MG63 (cell line): Measurements from ENCODE around the gene TTC7B. TPM values are rescaled to one million over a fixed set of nuclear protein-coding genes. Genes with fewer than 3 reads are reported as not detected.

Experiments
- DNase-seq: peaks from one replicate; pipeline ENCODE4 v3.0.0-alpha.2; 2020
- H3K27me3 ChIP-seq: fragments of 250-450 bp; sonication (Bioruptor Pico); 2 replicates; pipeline ENCODE4 v1.5.1; 2020; ENCODE audit warnings: mild to moderate bottlenecking, moderate library complexity
- H3K36me3 ChIP-seq: fragments of 250-450 bp; sonication (Bioruptor Pico); 2 replicates; pipeline ENCODE4 v1.5.1; 2020; ENCODE audit warnings: mild to moderate bottlenecking, moderate library complexity
- H3K4me3 ChIP-seq: fragments of 250-450 bp; sonication (Bioruptor Pico); 2 replicates; pipeline ENCODE4 v1.5.1; 2020; ENCODE audit warnings: mild to moderate bottlenecking, moderate library complexity
- H3K9me3 ChIP-seq: fragments of 250-450 bp; sonication (Bioruptor Pico); 2 replicates; pipeline ENCODE4 v1.5.1; 2020; ENCODE audit warnings: mild to moderate bottlenecking, moderate library complexity
- total RNA-seq: library from RNA; depleted of rRNA; stranded (reverse); fragments of >200 nt; shearing (Covaris generic); gene quantifications from 2 replicates; pipeline ENCODE4 v1.2.3, GENCODE V29; 2014; ENCODE audit warnings: low replicate concordance

Gene TTC7B
- total RNA-seq, 1 experiment from 2014 or later, result 30.0 TPM

DNA sequence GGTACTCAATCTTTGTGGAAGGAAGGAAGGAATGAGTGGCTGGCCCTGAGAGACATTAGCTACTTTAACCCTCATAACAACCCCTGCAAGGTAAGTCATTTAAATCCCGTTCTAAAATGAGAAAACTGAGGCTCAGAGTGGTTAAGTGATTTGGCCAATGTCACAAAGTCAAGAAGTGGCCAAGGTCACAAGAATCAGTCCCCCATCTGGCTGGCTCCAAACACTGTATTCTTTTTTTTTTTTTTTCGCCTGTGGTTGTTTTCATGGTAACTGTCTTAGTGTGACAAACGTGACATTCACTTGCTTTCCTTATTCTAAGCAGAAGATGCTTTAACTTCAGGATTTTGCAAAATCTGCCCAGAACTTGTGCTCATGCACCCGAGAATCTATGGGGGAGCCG, 2.8 kb downstream of the TTC7B start:
- Histone ChIP-seq H3K27me3 (no peaks in the 10 kb centered on the region), H3K4me3 (no peak overlapping the region), H3K36me3 (no peaks in the 10 kb centered on the region), H3K9me3 (no peaks in the 10 kb centered on the region)
- no peak for DNase-seq

DNA sequence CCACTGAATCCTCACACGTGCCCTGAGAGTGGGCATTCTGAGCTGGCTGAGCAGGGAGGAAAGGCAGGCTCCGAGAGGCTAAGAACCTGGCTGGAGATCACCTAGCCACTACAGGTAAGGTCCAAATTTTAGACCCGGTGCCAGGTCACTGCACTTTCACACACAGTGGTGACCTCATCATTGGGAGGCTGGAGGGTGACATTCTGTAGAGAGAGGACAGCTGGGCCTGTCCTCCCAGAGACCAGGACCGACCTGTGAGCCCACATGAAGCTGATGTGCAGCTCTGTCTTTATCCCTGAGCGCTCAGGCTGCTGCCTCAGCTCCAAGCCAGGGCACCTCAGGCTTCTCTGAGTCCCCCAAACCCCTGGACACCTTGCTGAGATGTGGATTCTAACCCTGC, 4.1 kb downstream of the TTC7B start:
- Histone ChIP-seq H3K4me3 (no peak overlapping the region), H3K36me3 (no peaks in the 10 kb centered on the region), H3K27me3 (no peaks in the 10 kb centered on the region), H3K9me3 (no peaks in the 10 kb centered on the region)
- no peak for DNase-seq

DNA sequence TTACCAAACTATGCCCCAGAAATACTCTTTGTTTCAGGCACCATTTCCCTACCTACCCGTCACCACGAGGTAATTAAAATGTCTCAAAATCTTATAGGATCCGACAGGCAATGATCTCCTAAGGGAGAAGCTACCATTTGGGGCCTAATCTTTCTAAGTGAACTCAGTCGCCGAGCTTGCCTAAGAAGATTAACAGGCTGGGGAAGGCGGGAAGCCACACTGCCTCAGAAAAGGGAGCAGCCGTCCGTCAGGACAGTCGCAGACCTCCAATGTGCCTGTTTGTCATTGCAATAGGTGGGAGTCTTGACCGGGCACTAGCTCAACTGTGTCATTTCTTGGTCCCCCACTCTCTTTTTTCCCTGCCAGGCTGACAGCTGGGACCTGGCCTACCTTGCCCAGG, 4.6 kb downstream of the TTC7B start:
- Histone ChIP-seq H3K27me3 (no peaks in the 10 kb centered on the region), H3K36me3 (no peaks in the 10 kb centered on the region), H3K9me3 (no peaks in the 10 kb centered on the region), H3K4me3 (no peak overlapping the region)
- no peak for DNase-seq

GRCh38 chr14:90810806-90811205, 5.4 kb downstream of the TTC7B start:
- no peaks in the 10 kb centered on the region for H3K36me3 ChIP-seq
- H3K9me3 ChIP-seq, result no peaks in the 10 kb centered on the region
- H3K4me3 ChIP-seq, result no peak overlapping the region
- no peaks in the 10 kb centered on the region for H3K27me3 ChIP-seq
- DNase-seq, result no peak

DNA sequence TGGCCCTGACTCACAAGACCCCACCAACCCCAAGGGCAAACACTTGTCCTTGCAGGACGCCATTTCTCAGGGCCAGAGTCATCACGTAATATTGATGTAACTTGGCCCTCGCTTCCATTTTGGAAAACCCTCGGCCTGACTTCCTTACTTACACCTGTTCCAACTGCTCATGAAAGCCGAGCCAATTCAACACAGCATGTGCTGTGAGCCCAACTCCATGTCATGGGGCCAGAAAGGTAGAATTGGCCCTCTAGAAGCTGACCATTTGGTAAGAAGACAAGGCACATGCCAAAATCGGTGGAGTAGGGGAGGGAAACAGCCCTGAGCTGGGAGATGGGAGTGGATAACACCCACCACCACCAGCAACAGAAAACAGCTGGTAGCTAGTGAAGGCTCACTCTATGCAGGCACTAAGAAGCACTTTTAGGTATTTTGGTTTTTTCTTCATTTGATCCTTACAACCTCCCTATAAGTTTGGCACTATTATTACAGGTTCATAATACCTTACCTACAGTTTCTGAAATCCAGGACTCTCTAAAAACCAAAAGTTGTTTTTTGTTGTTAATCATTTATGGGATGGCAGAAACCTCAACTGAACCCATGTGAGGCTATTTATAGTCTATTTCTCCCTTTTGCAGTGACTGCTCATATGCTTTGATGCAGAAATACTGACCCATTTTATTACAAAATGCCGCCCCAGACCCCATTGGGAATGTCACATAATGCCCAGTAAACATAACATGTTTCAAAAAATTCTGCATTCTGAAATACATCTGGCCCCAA, 6.5 kb downstream of the TTC7B start:
- no peaks in the 10 kb centered on the region for H3K9me3 ChIP-seq
- no peak for DNase-seq
- H3K27me3 ChIP-seq, result no peaks in the 10 kb centered on the region
- H3K36me3 ChIP-seq, result no peaks in the 10 kb centered on the region
- H3K4me3 ChIP-seq, result no peak overlapping the region

GRCh38 chr14:90808759-90809529, 7.3 kb downstream of the TTC7B start:
- DNase-seq, result no peak
- Histone ChIP-seq H3K27me3 (no peaks in the 10 kb centered on the region), H3K9me3 (no peaks in the 10 kb centered on the region), H3K36me3 (no peaks in the 10 kb centered on the region), H3K4me3 (no peak overlapping the region)

DNA sequence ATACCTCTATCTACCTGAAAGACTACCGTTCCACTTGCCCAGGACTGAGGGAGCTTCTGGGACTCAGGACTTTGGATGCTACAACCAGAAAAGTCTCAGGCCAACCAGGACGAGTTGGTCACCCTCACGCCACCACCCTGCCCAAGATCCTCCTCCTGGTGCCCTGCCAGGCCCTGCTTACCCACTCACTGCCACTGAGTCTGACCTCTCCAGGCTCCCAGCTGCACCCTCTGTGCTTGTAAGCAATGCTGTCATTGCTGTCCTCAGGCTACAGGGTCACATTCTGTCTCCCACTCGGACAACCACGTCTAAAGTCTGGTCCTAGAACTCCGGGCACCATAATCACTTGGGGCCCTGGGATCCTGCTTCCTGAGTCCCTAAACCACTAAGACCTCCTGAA, 9.2 kb downstream of the TTC7B start:
- Histone ChIP-seq H3K9me3 (no peaks in the 10 kb centered on the region), H3K4me3 (no peak overlapping the region), H3K36me3 (no peaks in the 10 kb centered on the region), H3K27me3 (no peaks in the 10 kb centered on the region)
- no peak for DNase-seq

DNA sequence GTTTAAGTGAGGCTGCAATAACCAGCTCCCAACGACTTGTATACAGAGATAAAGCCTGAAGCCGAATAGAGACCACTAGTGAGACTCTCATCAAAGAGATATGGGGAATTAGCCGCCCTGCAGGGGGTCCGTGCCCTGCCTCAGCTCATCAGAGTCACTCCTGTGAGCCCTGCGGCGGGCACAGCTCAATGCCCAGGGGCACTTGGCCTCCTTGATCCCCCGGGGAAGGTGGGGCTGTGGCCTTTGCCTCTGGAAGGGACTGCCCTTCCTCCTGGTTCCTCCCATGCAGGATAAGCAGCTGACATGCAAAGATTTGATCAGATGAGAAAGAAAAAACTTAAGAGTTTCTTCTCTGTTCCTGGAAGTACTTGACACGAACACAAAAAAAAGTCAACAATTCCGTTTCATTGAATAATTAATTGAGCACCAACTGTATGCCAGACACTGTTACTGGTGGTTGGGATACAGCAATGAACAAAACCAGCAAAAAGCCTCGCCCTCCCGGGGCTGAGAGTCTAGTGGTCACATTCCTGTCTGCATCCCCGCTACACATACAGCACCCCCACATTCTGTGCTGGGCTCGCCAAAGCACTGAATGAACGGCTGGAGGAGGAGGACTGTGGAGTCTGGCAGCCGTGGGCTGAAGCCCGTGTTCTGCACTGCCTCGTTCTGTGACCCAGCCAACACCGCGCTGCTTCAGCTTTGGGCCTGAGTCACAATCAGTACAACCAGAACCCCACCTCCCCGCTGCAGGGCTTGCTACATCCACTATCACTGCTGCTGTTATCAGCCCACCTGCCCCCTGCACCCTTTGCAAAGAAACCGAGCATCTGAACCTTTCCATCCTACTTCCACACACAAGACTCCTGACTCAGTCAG, 10.3 kb downstream of the TTC7B start:
- H3K27me3 ChIP-seq, result no peaks in the 10 kb centered on the region
- no peak overlapping the region for H3K4me3 ChIP-seq
- H3K9me3 ChIP-seq, result no peaks in the 10 kb centered on the region
- no peaks in the 10 kb centered on the region for H3K36me3 ChIP-seq
- DNase-seq, result no peak

DNA sequence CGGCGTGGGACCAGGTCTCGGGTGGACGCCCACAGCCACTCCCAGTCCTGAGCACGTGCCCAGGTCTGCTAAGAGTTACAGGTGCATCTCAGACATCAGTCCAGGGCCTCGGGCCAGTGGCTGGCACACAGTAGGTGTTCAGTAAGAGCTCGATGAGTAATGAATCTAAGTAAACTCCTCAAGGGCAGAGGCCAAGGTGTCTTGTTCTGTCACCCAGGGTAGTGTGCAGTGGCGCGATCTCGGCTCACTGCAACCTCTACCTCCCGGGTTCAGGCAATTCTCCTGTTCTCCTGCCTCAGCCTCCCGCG, 11.2 kb downstream of the TTC7B start:
- no peaks in the 10 kb centered on the region for H3K27me3 ChIP-seq
- H3K9me3 ChIP-seq, result no peaks in the 10 kb centered on the region
- no peak for DNase-seq
- no peak overlapping the region for H3K4me3 ChIP-seq
- H3K36me3 ChIP-seq, result no peaks in the 10 kb centered on the region

DNA sequence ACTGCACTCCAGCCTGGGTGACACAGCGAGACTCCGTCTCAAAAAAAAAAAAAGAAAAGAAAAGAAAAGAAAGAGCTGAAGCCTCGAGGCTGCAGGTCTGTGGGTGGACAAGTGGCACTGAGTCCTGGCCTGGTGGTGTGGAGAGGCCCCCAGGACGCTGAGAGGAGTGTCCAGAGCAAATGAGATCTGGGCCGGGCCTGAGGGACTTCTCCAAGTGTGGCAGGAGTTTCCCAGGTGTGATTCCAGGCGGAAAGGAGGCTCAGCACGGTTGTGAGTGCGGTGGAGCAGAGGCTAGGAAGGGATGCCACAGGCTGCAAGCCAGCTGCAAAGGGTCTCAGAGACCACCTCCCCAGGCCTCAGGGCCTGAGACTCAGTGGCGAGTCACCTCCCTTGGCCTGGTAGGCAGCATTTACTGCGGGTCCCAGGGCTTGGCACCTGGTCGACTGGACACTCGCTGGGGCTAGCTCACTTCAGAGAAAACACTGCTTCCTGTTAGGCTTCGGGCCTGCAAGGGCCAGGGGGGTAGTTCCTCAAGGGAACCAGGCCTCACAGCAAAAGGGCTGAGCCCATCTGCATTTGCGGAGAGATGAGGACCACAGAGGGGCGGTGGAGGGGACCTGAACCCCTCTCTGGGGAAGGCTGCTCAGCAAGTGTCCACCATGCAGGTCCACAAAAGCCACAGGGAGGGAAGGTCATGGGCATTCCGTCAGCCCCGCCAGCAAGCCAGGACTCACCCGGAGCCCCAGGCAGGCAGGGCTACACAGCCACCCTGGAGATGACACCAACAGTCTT, 11.7 kb downstream of the TTC7B start:
- H3K27me3 ChIP-seq, result no peaks in the 10 kb centered on the region
- no peaks in the 10 kb centered on the region for H3K9me3 ChIP-seq
- H3K36me3 ChIP-seq, result no peaks in the 10 kb centered on the region
- H3K4me3 ChIP-seq, result no peak overlapping the region
- no peak for DNase-seq

GRCh38 chr14:90803249-90803648, 13.0 kb downstream of the TTC7B start:
- no peak overlapping the region for H3K4me3 ChIP-seq
- DNase-seq, result no peak
- no peaks in the 10 kb centered on the region for H3K9me3 ChIP-seq
- H3K36me3 ChIP-seq, result no peaks in the 10 kb centered on the region
- H3K27me3 ChIP-seq, result no peaks in the 10 kb centered on the region

DNA sequence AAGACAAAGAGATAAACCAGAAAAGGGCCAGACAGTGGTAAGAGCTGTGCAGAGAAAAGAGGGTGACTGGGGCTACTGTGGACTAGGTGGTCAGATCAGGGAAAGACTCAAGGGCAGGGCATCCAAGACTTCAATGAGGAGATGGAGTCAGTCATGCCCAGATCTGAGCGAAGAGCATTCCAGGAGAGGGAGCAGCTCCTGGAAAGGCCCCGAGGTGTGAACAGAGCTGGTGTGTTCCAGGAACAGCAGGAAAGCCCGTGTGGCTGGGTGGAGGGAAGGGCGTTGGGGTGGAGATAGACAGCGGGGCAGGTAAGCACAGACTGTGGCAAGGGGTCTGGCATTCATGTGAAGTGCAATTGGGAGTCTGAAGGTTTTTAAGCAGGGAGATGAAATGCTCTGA, 16.8 kb downstream of the TTC7B start:
- H3K27me3 ChIP-seq, result no peaks in the 10 kb centered on the region
- H3K4me3 ChIP-seq, result no peak overlapping the region
- no peak for DNase-seq
- H3K9me3 ChIP-seq, result no peaks in the 10 kb centered on the region
- no peaks in the 10 kb centered on the region for H3K36me3 ChIP-seq

- Histone ChIP-seq H3K4me3 (no peak overlapping the region), H3K9me3 (no peaks in the 10 kb centered on the region), H3K36me3 (no peaks in the 10 kb centered on the region), H3K27me3 (no peaks in the 10 kb centered on the region)
- no peak for DNase-seq
These were observed 18.3 kb downstream of the TTC7B start for GRCh38 chr14:90797919-90798318.

- no peak overlapping the region for H3K4me3 ChIP-seq
- H3K36me3 ChIP-seq, result no peaks in the 10 kb centered on the region
- DNase-seq, result no peak
- H3K27me3 ChIP-seq, result no peaks in the 10 kb centered on the region
- no peaks in the 10 kb centered on the region for H3K9me3 ChIP-seq
These were observed 18.8 kb downstream of the TTC7B start for GRCh38 chr14:90797451-90797850.

DNA sequence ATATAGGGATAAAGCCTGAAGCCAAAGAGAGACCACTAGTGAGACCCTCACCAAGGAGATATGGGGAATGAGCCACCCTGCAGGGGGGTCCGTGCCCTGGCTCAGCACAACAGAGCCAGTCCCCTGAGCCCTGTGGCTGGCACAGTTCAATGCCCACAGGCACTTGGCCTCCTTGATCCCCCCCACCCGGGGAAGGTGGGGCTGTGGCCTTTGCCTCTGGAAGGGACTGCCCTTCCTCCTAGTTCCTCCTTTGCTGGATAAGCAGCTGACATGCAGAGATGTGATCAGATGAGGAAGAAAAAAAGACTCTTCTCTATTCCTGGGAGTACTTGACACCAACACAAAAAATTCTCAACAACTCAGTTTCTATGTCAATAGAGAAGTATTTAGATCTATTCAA, 19.9 kb downstream of the TTC7B start:
- no peaks in the 10 kb centered on the region for H3K27me3 ChIP-seq
- no peak overlapping the region for H3K4me3 ChIP-seq
- no peak for DNase-seq
- H3K36me3 ChIP-seq, result no peaks in the 10 kb centered on the region
- H3K9me3 ChIP-seq, result no peaks in the 10 kb centered on the region

- Histone ChIP-seq H3K36me3 (no peaks in the 10 kb centered on the region), H3K27me3 (no peaks in the 10 kb centered on the region), H3K4me3 (no peak overlapping the region), H3K9me3 (no peaks in the 10 kb centered on the region)
- DNase-seq, result peak; percentile 72
These were observed 20.5 kb downstream of the TTC7B start for GRCh38 chr14:90795744-90796143.

DNA sequence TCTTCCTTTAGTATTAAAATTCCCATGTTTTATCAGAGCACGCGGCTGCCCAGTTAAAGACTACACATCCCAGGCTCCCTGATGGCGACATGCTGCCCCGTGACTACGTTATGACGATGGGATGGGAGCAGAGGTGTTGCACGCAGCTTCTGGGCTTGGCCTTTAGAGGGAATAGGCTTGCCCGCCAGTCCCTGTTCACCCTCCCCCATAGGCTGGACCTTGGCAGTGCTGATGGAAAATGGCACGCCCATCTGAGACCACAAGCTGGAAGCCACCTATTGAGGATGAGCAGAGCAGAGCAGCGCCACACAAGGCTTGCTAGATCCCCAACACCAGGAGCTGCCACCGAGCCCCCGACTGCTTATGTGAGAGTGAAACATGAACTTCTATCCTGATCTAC, 24.7 kb downstream of the TTC7B start:
- no peak for DNase-seq
- no peaks in the 10 kb centered on the region for H3K27me3 ChIP-seq

More for the DNA sequence above, 24.7 kb downstream of the TTC7B start:
- no peaks in the 10 kb centered on the region for H3K36me3 ChIP-seq
- H3K4me3 ChIP-seq, result no peak overlapping the region
- no peaks in the 10 kb centered on the region for H3K9me3 ChIP-seq
